Sigmoid colon (tissue), 7 donors: ENCODE measurements around the gene RHOB. TPM values are rescaled to one million over a fixed set of nuclear protein-coding genes. Genes with fewer than 3 reads are reported as not detected.

Experiments used
- DNase-seq: peaks from one replicate; pipeline ENCODE4 v3.0.0-alpha.2; 2019
- H3K27ac ChIP-seq, 4 donors: fragments of 200-600 bp; sonication (generic); one replicate each; pipeline ENCODE4 v1.5.1; 2016 to 2019; ENCODE audit warnings: mild to moderate bottlenecking in 1 of 4
- H3K27me3 ChIP-seq, 3 donors: fragments of 200-600 bp; sonication (generic); one replicate each; pipeline ENCODE4 v1.5.1; 2019; ENCODE audit warnings: mild to moderate bottlenecking in 1 of 3
- H3K36me3 ChIP-seq, 4 donors: fragments of 200-600 bp; sonication (generic); one replicate each; pipeline ENCODE4 v1.5.1; 2016 to 2019
- H3K4me1 ChIP-seq, 4 donors: fragments of 200-600 bp; sonication (generic); one replicate each; pipeline ENCODE4 v1.5.1; 2017 to 2019
- H3K4me3 ChIP-seq, 4 donors: fragments of 200-600 bp; sonication (generic); one replicate each; pipeline ENCODE4 v1.5.1; 2017 to 2019; ENCODE audit warnings: mild to moderate bottlenecking in 2 of 4, moderate library complexity in 1 of 4
- H3K9me3 ChIP-seq, 4 donors: fragments of 200-600 bp in 3 of 4; sonication (generic) in 3 of 4; one replicate each; pipeline versions ENCODE4 v1.5.1 to v1.6.1; 2013 to 2019
- CTCF ChIP-seq, 4 experiments: fragments of 450-650 bp in 3 of 4; fragments of 200-600 bp in 1 of 4; IDR thresholded peaks; one replicate each; pipeline ENCODE4 v1.5.1; 2016 to 2019; ENCODE audit warnings: antibody characterized with exemption in 4 of 4, mild to moderate bottlenecking in 3 of 4, moderate library complexity in 2 of 4
- EP300 ChIP-seq, 4 donors: sonication (generic); formaldehyde crosslinking; IDR thresholded peaks; one replicate each; pipeline ENCODE4 v1.6.1; 2017; ENCODE audit warnings: antibody characterized with exemption in 4 of 4
- POLR2A ChIP-seq, 2 donors: fragments of 450-650 bp; IDR thresholded peaks; one replicate each; pipeline ENCODE4 v1.6.1; 2016; ENCODE audit warnings: antibody characterized with exemption in 2 of 2, mild to moderate bottlenecking in 2 of 2, moderate library complexity in 2 of 2
- POLR2AphosphoS5 ChIP-seq, 4 donors: sonication (generic); formaldehyde crosslinking; IDR thresholded peaks; one replicate each; pipeline ENCODE4 v1.6.1; 2017; ENCODE audit warnings: antibody characterized with exemption in 4 of 4
- WGBS, 2 donors: extraction: QIAGEN DNeasy Blood & Tissue Kit; methylation state at CpG; one replicate each; pipeline ENCODE4 v1.1.7; 2013; 5-methylcytosine and 5-hydroxymethylcytosine counted together
- intact Hi-C: fragments of 100-400 bp; cut with DNase I; formaldehyde crosslinking; loops from one replicate; pipeline ENCODE4 v1.15.1; 2023
- polyA plus RNA-seq, 3 donors: library from polyadenylated mRNA; stranded (reverse); fragments of 200-250 nt; gene quantifications; one replicate each; pipeline ENCODE4 v1.2.3, GENCODE V29; 2013
- total RNA-seq, 4 donors: library from RNA; depleted of rRNA; stranded (reverse); fragments of >200 nt; gene quantifications; one replicate each; pipeline ENCODE4 v1.1.0, GENCODE V29; 2016
- donor health status: healthy with polysubstance abuse.
- donor health status: Bipolar disorder and iron deficiency.
- donor health status: healthy.

Gene RHOB
- total and polyA plus RNA-seq, 7 donors: 60.6 to 1,323 (median 753) TPM

DNA sequence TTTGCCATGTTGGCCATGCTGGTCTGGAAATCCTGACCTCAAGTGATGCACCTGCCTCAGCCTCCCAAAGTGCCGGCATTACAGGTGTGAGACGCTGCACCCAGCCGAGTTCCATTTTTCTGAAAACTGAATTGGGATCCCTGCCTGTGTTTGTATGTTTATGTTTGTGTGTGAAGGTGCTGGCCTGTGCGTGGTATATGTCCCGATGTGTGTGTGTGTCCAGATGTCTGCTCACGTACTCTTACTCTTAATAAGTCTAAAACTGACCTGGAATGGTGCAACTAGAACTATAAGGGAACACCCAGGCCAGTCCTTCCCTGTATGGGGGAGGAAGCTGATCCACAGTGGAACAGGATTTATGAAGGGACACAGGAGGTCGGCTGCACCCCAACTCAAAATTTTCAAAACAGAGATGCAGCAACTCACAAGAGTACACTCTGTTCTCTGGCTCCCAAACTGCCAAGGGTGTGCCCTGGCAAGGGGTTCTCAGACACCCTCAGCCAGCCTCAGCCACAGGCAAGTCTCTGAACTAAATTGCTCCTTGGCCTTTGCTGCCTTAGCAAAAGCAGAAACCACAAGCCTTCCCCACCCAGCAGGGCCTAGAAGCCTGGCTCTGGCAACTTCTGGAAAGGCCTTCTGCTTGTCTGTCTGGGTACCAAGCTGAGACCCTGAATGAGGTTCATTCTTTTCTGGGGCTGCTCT is 36.5 kb downstream of the RHOB start:
- 91 to 94% methylated on average over 7 of the region's 7 CpGs for WGBS, 2 donors
- DNase-seq: peak; percentile 91
- no peak overlapping the region for H3K4me3 ChIP-seq
- no peaks in the 10 kb centered on the region for H3K27me3 ChIP-seq
- H3K9me3 ChIP-seq: no peaks in the 10 kb centered on the region
- no peaks in the 10 kb centered on the region for H3K36me3 ChIP-seq
- peak overlapping the region; percentile 60 to 72 (median 66) for H3K27ac ChIP-seq
- intact Hi-C loops: no loop called here
- TF ChIP-seq POLR2A (IDR thresholded peaks at IDR 0.05) (no peak), EP300 (IDR thresholded peaks at IDR 0.05) (peak in 3 of 4 donors; percentile 40 to 87 (median 45)), CTCF (IDR thresholded peaks at IDR 0.05) (no peak), POLR2AphosphoS5 (IDR thresholded peaks at IDR 0.05) (peak; percentile 56 to 82 (median 65))
- H3K4me1 ChIP-seq: peaks cover 0 to 42% (median 30%) of the 10 kb centered on the region in 4 donors

- no peaks in the 10 kb centered on the region for H3K9me3 ChIP-seq
- H3K36me3 ChIP-seq: no peaks in the 10 kb centered on the region
- H3K27me3 ChIP-seq: no peaks in the 10 kb centered on the region
- intact Hi-C loops: no loop called here
- WGBS, 2 donors: 95% methylated on average over 6 of the region's 6 CpGs
- peaks cover 0 to 47% (median 34%) of the 10 kb centered on the region in 4 donors for H3K4me1 ChIP-seq
- TF ChIP-seq POLR2A (IDR thresholded peaks at IDR 0.05): no peak
- TF ChIP-seq CTCF (IDR thresholded peaks at IDR 0.05): no peak
- H3K4me3 ChIP-seq: no peak overlapping the region
- peak; percentile 50 for DNase-seq
- peak overlapping the region; percentile 60 to 72 (median 66) for H3K27ac ChIP-seq
Observed at GRCh38 chr2:20484034-20484617, 37.3 kb downstream of the RHOB start.

DNA sequence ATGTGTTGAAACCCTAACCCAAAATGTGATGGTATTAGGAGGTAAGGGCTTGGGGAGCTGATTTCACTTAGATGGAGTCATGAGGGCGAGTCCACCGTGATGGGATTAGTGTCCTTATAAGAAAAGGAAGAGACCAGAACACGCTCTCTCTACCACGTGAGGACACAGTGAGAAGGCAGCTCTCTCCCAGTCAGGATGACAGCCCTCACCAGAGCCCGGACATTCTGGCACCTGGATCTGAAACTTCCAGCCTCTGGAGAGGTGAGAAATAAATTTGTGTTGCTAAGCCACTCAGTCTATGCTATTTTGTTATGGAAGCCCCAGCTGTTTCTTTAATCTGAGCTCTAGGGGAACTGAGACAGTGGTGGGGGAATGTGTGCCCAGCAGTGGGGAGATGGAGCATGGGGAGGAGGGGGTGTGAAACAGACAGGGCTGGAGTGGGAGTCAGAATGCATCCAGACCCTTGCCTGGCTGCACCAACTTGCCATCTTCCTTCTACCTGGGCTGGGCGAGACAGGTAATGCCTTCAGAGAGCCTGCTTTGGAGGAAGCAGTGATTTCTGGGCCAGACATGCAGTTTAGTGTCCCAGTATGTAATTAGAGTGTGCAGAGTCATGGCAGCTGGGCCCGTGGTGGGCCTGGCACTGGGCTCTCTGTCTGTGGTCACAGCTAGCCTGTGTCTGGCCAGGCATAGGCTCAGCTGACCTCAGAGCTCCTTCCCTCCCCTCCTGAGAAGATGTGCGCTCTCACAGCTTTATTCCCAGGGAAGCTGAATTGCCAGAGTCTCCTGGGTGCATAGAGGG is 38.1 kb downstream of the RHOB start:
- TF ChIP-seq POLR2AphosphoS5 (IDR thresholded peaks at IDR 0.05): no peak
- TF ChIP-seq POLR2A (IDR thresholded peaks at IDR 0.05): no peak
- no peak for TF ChIP-seq CTCF (IDR thresholded peaks at IDR 0.05)
- H3K27ac ChIP-seq: peak overlapping the region in 3 of 4 donors; percentile 60 to 72 (median 67)
- H3K4me3 ChIP-seq: no peak overlapping the region
- no peaks in the 10 kb centered on the region for H3K9me3 ChIP-seq
- H3K27me3 ChIP-seq: no peaks in the 10 kb centered on the region
- intact Hi-C loops: no loop called here
- peak; percentile 50 for DNase-seq
- 87 to 89% methylated on average over 8 of the region's 8 CpGs for WGBS, 2 donors
- H3K36me3 ChIP-seq: no peaks in the 10 kb centered on the region
- peaks cover 0 to 56% (median 42%) of the 10 kb centered on the region in 4 donors for H3K4me1 ChIP-seq

DNA sequence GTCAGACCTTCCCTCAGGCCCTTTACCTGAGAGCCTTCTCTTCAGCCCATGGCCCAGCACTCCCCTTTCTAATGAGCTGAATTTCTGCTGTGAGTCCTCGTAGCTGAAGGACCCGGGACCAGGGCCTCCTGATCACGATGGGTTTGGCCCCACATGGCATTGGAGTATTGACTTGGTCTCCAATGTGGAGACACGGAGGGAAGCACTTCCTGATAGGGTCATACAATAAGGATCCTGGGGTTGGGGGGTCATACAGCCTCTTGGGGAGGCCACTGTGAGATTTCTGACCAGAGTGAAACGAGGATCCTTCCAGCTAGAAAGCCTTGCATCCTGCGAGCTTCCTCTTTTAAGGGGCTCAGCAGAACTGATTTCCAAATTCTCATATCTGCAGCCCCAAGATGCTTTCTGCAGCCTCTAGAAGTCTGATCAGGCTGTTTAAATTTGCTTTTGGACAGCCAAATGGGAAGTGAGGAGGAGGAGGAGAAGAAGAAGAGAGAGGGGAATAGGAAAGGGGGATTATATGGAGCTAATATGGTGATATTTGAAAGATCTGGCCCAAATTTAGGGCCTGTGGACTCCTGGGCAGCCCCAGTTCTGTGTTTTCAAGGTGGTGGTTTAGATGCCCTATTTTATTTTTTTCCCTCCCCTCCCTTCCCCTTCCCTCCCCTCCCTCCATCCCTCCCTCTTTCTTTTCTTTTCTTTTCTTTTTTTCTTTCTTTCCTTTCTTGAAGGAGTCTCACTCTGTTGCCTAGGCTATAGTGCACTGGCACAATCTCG is 38.9 kb downstream of the RHOB start:
- TF ChIP-seq EP300 (IDR thresholded peaks at IDR 0.05) (no peak), CTCF (IDR thresholded peaks at IDR 0.05) (no peak), POLR2A (IDR thresholded peaks at IDR 0.05) (no peak), POLR2AphosphoS5 (IDR thresholded peaks at IDR 0.05) (no peak)
- peaks cover 0 to 64% (median 50%) of the 10 kb centered on the region in 4 donors for H3K4me1 ChIP-seq
- intact Hi-C loops: no loop called here
- H3K9me3 ChIP-seq: no peaks in the 10 kb centered on the region
- H3K4me3 ChIP-seq: no peak overlapping the region
- 71 to 83% methylated on average over 7 of the region's 7 CpGs for WGBS, 2 donors
- H3K27ac ChIP-seq: peak overlapping the region in 1 of 4 donors; percentile 16
- H3K36me3 ChIP-seq: no peaks in the 10 kb centered on the region
- no peaks in the 10 kb centered on the region for H3K27me3 ChIP-seq
- peak; percentile 38 for DNase-seq
